Panc1 (cell line): ENCODE data around the gene IL13. TPM values are rescaled to one million over a fixed set of nuclear protein-coding genes. Genes with fewer than 3 reads are reported as not detected.

ENCODE experiments used
- ATAC-seq: fragments of 200-7000 bp; cut with Tn5 transposase; 2 replicates; pipeline ENCODE4 v1.9.1; 2020; ENCODE audit warnings: mild to moderate bottlenecking, moderate library complexity
- BruUV-seq: library from RNA; stranded (reverse); fragments of 400-500 nt; replicated peaks from 2 replicates; lab custom pipeline; 2021; lab: Mats Ljungman, UMichigan
- CTCF ChIA-PET: fragments of 300-600 bp; sonication (Branson Sonifier 250); formaldehyde crosslinking; loops from one replicate; lab custom pipeline; 2022; ENCODE audit warnings: antibody characterized with exemption; lab: Charles Lee
- POLR2A ChIA-PET: fragments of 300-600 bp; sonication (Branson Sonifier 250); formaldehyde crosslinking; loops from one replicate; lab custom pipeline; 2022; ENCODE audit warnings: antibody characterized with exemption; lab: Charles Lee
- DNase-seq: peaks from one replicate; pipeline ENCODE4 v3.0.0-alpha.2; 2010; ENCODE audit warnings: low read depth, low spot score
- H3K27ac ChIP-seq: 2 replicates; pipeline ENCODE4 v1.5.1; 2011; ENCODE audit warnings: mild to moderate bottlenecking, low read length, inconsistent platforms
- H3K27me3 ChIP-seq: fragments of 200-500 bp; sonication (Bioruptor generic); 2 replicates; pipeline ENCODE4 v1.6.0; 2014; ENCODE audit warnings: low read length, inconsistent platforms; ENCODE audit not compliant: control insufficient read depth, insufficient read depth
- H3K36me3 ChIP-seq: fragments of 200-500 bp; sonication (Bioruptor generic); 2 replicates; pipeline ENCODE4 v1.5.1; 2014; ENCODE audit warnings: inconsistent platforms, mild to moderate bottlenecking, low read length, moderate library complexity; ENCODE audit not compliant: control insufficient read depth, insufficient read depth
- H3K4me1 ChIP-seq: 2 replicates; pipeline ENCODE4 v1.5.1; 2011; ENCODE audit warnings: inconsistent platforms, mild to moderate bottlenecking, low read length, moderate library complexity; ENCODE audit not compliant: control insufficient read depth, insufficient read depth
- H3K4me3 ChIP-seq, 2 experiments: 2 replicates each; pipeline ENCODE4 v1.5.1; 2011 to 2012; ENCODE audit warnings: low read depth in 2 of 2, low read length in 2 of 2, mild to moderate bottlenecking in 2 of 2, inconsistent platforms in 1 of 2, moderate library complexity in 1 of 2
- H3K9me3 ChIP-seq: fragments of 200-500 bp; sonication (Bioruptor generic); 2 replicates; pipeline ENCODE4 v1.5.1; 2014; ENCODE audit warnings: low read depth, mild to moderate bottlenecking, inconsistent platforms, low read length, moderate library complexity; ENCODE audit not compliant: control insufficient read depth, insufficient read depth
- POLR2AphosphoS5 ChIP-seq: IDR thresholded peaks from 2 replicates; pipeline ENCODE4 v1.6.1; 2012; ENCODE audit warnings: mild to moderate bottlenecking, low read depth, low read length, moderate library complexity
- REST ChIP-seq, 2 experiments: IDR thresholded peaks; 2 replicates each; pipeline ENCODE4 v1.6.1; 2011 to 2012; ENCODE audit warnings: low read depth in 2 of 2, control low read depth in 1 of 2, low read length in 1 of 2, mild to moderate bottlenecking in 1 of 2, moderate library complexity in 1 of 2; ENCODE audit not compliant: insufficient read depth in 1 of 2
- SIN3A ChIP-seq: IDR thresholded peaks from 2 replicates; pipeline ENCODE4 v1.6.1; 2012; ENCODE audit warnings: low read depth, mild to moderate bottlenecking, low read length, moderate library complexity, borderline replicate concordance; ENCODE audit not compliant: insufficient read depth
- TCF7L2 ChIP-seq: IDR thresholded peaks from 2 replicates; pipeline ENCODE4 v1.6.1; 2011; ENCODE audit warnings: mild to moderate bottlenecking, low read depth, low read length, inconsistent platforms
- in situ Hi-C: cut with HindIII; loops from 2 replicates; pipeline ENCODE4 v1.10.0; 2016; ENCODE audit warnings: low sequenced_read_pairs, low pct_unique_long_range_greater_than_20kb
- intact Hi-C: fragments of 100-400 bp; cut with micrococcal nuclease; formaldehyde crosslinking; loops from one replicate; pipeline ENCODE4 v1.10.0; 2022; ENCODE audit not compliant: unreplicated experiment
- total RNA-seq: library from RNA; stranded (reverse); gene quantifications from one replicate; pipeline ENCODE4 v1.2.1, GENCODE V29; 2021; ENCODE audit not compliant: unreplicated experiment
- TF ChIP-seq, protein P1 (sequence below): fragments of 450-650 bp; IDR thresholded peaks from 2 replicates; pipeline ENCODE4 v1.5.1; 2017; ENCODE audit warnings: mild to moderate bottlenecking

Gene IL13
- total RNA-seq, 1 experiment from 2014 or later: not detected

GRCh38 chr5:132661231-132662003 lies 3.4 kb downstream of the IL13 start:
- POLR2A ChIA-PET: no interaction called here
- H3K27ac ChIP-seq: no peak overlapping the region
- BruUV-seq: no TSS peak
- ATAC-seq (no peak), DNase-seq (no peak)
- H3K36me3 ChIP-seq: no peaks in the 10 kb centered on the region
- no peaks in the 10 kb centered on the region for H3K4me1 ChIP-seq
- no peak overlapping the region for H3K4me3 ChIP-seq
- CTCF ChIA-PET: no interaction called here
- no peaks in the 10 kb centered on the region for H3K9me3 ChIP-seq
- TF ChIP-seq SIN3A (no peak), REST (IDR thresholded peaks at IDR 0.05; ENCODE audit: insufficient read depth in 1 of 2, low read depth in 2 of 2, low read length in 1 of 2) (no peak), TCF7L2 (no peak), POLR2AphosphoS5 (no peak)
- TF ChIP-seq, protein P1, sequence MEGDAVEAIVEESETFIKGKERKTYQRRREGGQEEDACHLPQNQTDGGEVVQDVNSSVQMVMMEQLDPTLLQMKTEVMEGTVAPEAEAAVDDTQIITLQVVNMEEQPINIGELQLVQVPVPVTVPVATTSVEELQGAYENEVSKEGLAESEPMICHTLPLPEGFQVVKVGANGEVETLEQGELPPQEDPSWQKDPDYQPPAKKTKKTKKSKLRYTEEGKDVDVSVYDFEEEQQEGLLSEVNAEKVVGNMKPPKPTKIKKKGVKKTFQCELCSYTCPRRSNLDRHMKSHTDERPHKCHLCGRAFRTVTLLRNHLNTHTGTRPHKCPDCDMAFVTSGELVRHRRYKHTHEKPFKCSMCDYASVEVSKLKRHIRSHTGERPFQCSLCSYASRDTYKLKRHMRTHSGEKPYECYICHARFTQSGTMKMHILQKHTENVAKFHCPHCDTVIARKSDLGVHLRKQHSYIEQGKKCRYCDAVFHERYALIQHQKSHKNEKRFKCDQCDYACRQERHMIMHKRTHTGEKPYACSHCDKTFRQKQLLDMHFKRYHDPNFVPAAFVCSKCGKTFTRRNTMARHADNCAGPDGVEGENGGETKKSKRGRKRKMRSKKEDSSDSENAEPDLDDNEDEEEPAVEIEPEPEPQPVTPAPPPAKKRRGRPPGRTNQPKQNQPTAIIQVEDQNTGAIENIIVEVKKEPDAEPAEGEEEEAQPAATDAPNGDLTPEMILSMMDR: no peak
- intact Hi-C loops: no loop called here
- in situ Hi-C loops: no loop called here
- H3K27me3 ChIP-seq: no peaks in the 10 kb centered on the region

GRCh38 chr5:132662004-132662401 lies 4.0 kb downstream of the IL13 start:
- no peaks in the 10 kb centered on the region for H3K4me1 ChIP-seq
- TF ChIP-seq SIN3A: no peak
- TF ChIP-seq, protein P1: no peak
- TF ChIP-seq TCF7L2: no peak
- TF ChIP-seq POLR2AphosphoS5: no peak
- TF ChIP-seq REST (IDR thresholded peaks at IDR 0.05; ENCODE audit: insufficient read depth in 1 of 2, low read depth in 2 of 2, low read length in 1 of 2): no peak
- H3K36me3 ChIP-seq: no peaks in the 10 kb centered on the region
- no peaks in the 10 kb centered on the region for H3K27me3 ChIP-seq
- ChIA-PET POLR2A (interaction anchor here (0.6 kb wide), 1 partner anchor 155 kb away, joined by 5 read pairs; no protein-coding TSS in a partner anchor), CTCF (no interaction called here)
- H3K9me3 ChIP-seq: no peaks in the 10 kb centered on the region
- DNase-seq: no peak
- BruUV-seq: no TSS peak
- intact Hi-C loops: no loop called here
- no peak overlapping the region for H3K27ac ChIP-seq
- no peak for ATAC-seq
- no peak overlapping the region for H3K4me3 ChIP-seq
- in situ Hi-C loops: no loop called here
